ENCODE measurements around the gene SMIM29.

GRCh38 chr6:34235307-34236130 lies 13.3 kb downstream of the SMIM29 start:
- TF ChIP-seq POLR2A (IDR thresholded peaks at IDR 0.05) (no peak), CTCF (IDR thresholded peaks at IDR 0.05) (no peak)
